Body of pancreas (tissue), 4 donors: ENCODE results near the gene MAPK11. TPM values are rescaled to one million over a fixed set of nuclear protein-coding genes. Genes with fewer than 3 reads are reported as not detected.
A peak's percentile ranks its signal among the peaks of the same experiment; 100 is the strongest.

Experiments used
- ATAC-seq: fragments of 150-250 bp; one replicate; pipeline ENCODE4 v1.9.1; 2016
- DNase-seq, 4 donors: peaks; one replicate each; pipeline ENCODE4 v3.0.0-alpha.2; 2019
- H3K27ac ChIP-seq, 4 donors: fragments of 200-600 bp; sonication (generic); 1 replicate in 3 of 4; 2 replicates in 1 of 4; pipeline versions ENCODE4 v1.5.1 to v1.6.1; 2016 to 2019; ENCODE audit warnings: mild to moderate bottlenecking in 1 of 4, mixed read lengths in 1 of 4, moderate library complexity in 1 of 4
- H3K27me3 ChIP-seq, 2 donors: fragments of 200-600 bp; sonication (generic); one replicate each; pipeline ENCODE4 v1.6.0; 2016; ENCODE audit warnings: mild to moderate bottlenecking in 1 of 2
- H3K36me3 ChIP-seq, 2 donors: fragments of 200-600 bp; sonication (generic); replicated peaks in 1 of 2; 2 replicates each; pipeline ENCODE4 v1.5.1; 2016; ENCODE audit warnings: low read depth in 2 of 2; ENCODE audit not compliant: insufficient read depth in 1 of 2
- H3K4me1 ChIP-seq: fragments of 200-600 bp; sonication (generic); one replicate; pipeline ENCODE4 v1.6.0; 2016
- H3K4me3 ChIP-seq, 2 donors: fragments of 200-600 bp; sonication (generic); 1 replicate in 1 of 2; 2 replicates in 1 of 2; pipeline ENCODE4 v1.5.1; 2016 to 2019
- H3K9me3 ChIP-seq, 3 donors: fragments of 200-600 bp; sonication (generic); 1 replicate in 2 of 3; 2 replicates in 1 of 3; pipeline ENCODE4 v1.5.1; 2016
- POLR2A ChIP-seq, 3 donors: fragments of 450-650 bp; IDR thresholded peaks; one replicate each; pipeline ENCODE4 v1.6.1; 2016; ENCODE audit warnings: antibody characterized with exemption in 3 of 3, mild to moderate bottlenecking in 2 of 3
- WGBS, 2 donors: methylation state at CpG; one replicate each; pipeline ENCODE4 v1.1.5; 2017; 5-methylcytosine and 5-hydroxymethylcytosine counted together
- intact Hi-C: fragments of 100-400 bp; cut with DNase I; formaldehyde crosslinking; loops from one replicate; pipeline ENCODE4 v1.15.1; 2023
- total RNA-seq, 2 donors: library from RNA; depleted of rRNA; stranded (reverse); fragments of >200 nt; gene quantifications; one replicate each; pipeline ENCODE4 v1.1.0, GENCODE V29; 2016
- TF ChIP-seq, protein P1 (sequence below), 7 experiments: fragments of 450-650 bp in 4 of 7; fragments of 200-600 bp in 3 of 7; sonication (generic) in 3 of 7; IDR thresholded peaks; one replicate each; pipeline ENCODE4 v1.5.1; 2016 to 2019; ENCODE audit warnings: antibody characterized with exemption in 7 of 7

Gene MAPK11
- total RNA-seq, 2 donors from 2014 or later, result 3.0 to 3.6 TPM

DNA sequence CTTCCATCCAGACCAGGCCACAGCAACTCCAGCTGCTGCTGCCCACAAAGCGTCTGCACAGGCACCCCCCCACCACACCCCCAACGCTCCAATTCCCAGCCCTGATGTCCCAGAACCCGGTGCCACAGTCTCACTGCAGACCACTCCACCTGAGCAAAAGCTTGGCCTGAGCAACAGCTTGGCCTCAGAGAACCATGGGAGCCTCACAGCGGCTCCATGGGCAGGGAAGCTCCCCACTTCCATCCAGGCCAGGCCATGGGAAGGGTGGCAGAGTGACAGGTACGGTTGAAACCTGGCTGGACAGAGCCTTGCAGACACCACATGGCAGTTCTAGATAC, 24.1 kb upstream of the MAPK11 start:
- H3K27ac ChIP-seq, result peak overlapping the region; percentile 76 to 89 (median 82)
- no peak overlapping the region for H3K4me3 ChIP-seq
- TF ChIP-seq, protein P1, sequence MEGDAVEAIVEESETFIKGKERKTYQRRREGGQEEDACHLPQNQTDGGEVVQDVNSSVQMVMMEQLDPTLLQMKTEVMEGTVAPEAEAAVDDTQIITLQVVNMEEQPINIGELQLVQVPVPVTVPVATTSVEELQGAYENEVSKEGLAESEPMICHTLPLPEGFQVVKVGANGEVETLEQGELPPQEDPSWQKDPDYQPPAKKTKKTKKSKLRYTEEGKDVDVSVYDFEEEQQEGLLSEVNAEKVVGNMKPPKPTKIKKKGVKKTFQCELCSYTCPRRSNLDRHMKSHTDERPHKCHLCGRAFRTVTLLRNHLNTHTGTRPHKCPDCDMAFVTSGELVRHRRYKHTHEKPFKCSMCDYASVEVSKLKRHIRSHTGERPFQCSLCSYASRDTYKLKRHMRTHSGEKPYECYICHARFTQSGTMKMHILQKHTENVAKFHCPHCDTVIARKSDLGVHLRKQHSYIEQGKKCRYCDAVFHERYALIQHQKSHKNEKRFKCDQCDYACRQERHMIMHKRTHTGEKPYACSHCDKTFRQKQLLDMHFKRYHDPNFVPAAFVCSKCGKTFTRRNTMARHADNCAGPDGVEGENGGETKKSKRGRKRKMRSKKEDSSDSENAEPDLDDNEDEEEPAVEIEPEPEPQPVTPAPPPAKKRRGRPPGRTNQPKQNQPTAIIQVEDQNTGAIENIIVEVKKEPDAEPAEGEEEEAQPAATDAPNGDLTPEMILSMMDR (IDR thresholded peaks at IDR 0.05), result no peak
- TF ChIP-seq POLR2A (IDR thresholded peaks at IDR 0.05), result no peak
- no peak for ATAC-seq
- peaks cover 73% of the 10 kb centered on the region for H3K4me1 ChIP-seq
- H3K9me3 ChIP-seq, result no peaks in the 10 kb centered on the region
- DNase-seq, result no peak
- peaks cover 0 to 7% of the 10 kb centered on the region in 2 donors for H3K36me3 ChIP-seq
- WGBS, 2 donors, result 51% methylated on average over 5 of the region's 5 CpGs; no CpG with 5 or more reads in 1 of the 2 donors
- no peaks in the 10 kb centered on the region for H3K27me3 ChIP-seq
- intact Hi-C loops, result no loop called here

DNA sequence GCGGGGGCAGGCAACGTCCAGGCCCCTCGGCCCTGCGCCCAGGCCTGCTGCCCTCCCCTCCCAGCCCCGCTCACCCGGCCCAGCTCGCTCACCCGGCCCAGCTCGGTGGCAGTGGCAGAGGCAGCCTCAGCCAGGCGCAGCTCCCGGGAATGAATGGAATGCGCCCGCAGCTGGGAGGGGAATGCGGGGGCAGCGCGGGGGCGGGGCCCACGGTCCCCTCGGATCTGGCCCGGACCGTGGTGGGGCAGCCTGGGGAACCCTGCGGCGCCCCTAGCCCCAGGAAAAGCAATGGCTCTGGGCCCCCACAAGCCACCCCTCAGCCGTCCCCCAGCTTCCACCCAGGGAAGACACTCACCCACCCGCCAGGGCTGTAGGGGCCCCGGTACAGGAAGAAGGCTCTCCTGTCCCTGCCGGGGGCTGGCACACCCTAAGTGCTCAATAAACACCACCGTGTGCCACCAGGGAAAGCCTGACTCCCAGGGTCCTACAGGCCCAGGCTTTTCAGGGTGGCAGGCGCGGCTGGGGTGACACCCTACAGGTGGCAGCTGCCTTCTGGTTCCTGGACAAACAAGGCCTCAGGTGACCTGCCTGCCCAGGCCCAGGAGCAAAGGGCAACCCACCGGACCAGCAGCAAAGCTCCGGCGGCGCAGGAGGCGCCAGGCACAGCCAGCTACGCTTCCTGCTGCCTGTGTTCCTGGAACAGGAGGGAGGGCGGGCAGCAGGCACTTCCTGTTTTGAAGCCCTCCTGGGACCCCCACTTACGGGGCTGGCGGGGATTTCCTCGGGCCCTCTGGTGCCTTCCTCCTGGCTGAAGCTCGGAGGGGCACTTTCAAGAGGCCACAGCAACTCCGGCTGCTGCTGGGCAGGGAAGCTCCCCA, 23.5 kb upstream of the MAPK11 start:
- peaks cover 4 to 10% of the 10 kb centered on the region in 2 donors for H3K36me3 ChIP-seq
- 16 to 70% methylated on average over 2 to 42 of the region's 42 CpGs for WGBS, 2 donors
- peak in 2 of 3 donors; percentile 37 to 40 for TF ChIP-seq POLR2A (IDR thresholded peaks at IDR 0.05)
- TF ChIP-seq, protein P1 (IDR thresholded peaks at IDR 0.05), result peak in 2 of 7 experiments; percentile 5 to 9
- H3K9me3 ChIP-seq, result no peaks in the 10 kb centered on the region
- DNase-seq, result peak; percentile 60 to 82 (median 76)
- peak overlapping the region; percentile 76 to 89 (median 82) for H3K27ac ChIP-seq
- H3K4me3 ChIP-seq, result no peak overlapping the region
- no peaks in the 10 kb centered on the region for H3K27me3 ChIP-seq
- ATAC-seq, result peak; percentile 80
- H3K4me1 ChIP-seq, result peaks cover 70% of the 10 kb centered on the region
- intact Hi-C loops, result no loop called here

DNA sequence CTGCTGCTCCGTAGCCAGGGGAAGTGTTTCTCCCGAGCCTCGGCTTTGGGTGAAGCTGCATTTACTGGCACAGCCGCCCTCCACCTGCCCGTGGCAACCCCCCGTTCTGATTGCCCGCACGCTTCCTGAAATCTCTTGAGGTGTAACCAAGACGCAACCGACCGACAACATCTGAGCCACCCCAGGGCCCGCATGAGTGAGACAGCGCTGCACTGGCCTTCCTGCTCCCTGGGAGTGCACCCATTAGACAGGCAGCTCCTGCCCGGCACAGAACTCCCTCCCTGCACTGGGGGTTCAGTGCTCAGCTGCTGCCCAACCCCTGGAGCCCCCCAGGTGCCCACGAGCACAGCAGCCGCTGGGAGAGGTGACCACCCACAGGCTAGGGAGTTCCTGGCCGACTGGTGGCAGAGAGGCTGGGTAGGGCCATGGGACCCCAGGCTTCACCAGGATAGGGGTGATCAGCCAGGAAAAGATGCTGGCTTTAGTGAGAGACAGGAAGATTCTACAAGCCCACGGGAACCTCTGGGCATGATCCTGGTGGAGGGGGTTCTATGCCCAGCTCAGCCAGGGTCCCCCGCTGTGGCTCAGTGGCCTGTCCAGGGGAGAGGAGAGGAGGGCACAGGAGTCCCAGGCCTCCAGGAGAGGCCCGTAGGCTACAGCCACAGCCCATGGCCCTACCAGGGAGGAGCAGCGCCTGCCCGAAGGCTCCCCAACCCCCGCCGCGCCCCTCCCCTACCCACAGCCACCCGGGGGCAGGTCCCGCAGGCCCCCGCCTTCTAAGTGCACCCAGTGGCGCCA, 22.7 kb upstream of the MAPK11 start:
- TF ChIP-seq POLR2A (IDR thresholded peaks at IDR 0.05), result no peak
- TF ChIP-seq, protein P1 (IDR thresholded peaks at IDR 0.05), result no peak
- Histone ChIP-seq H3K36me3 (peaks cover 5 to 15% of the 10 kb centered on the region in 2 donors), H3K9me3 (no peaks in the 10 kb centered on the region), H3K27me3 (no peaks in the 10 kb centered on the region), H3K4me1 (peaks cover 61% of the 10 kb centered on the region), H3K4me3 (no peak overlapping the region), H3K27ac (peak overlapping the region; percentile 36 to 89 (median 82))
- DNase-seq, result no peak
- intact Hi-C loops, result no loop called here
- WGBS, 2 donors, result 41 to 77% methylated on average over 13 to 26 of the region's 29 CpGs
- no peak for ATAC-seq

DNA sequence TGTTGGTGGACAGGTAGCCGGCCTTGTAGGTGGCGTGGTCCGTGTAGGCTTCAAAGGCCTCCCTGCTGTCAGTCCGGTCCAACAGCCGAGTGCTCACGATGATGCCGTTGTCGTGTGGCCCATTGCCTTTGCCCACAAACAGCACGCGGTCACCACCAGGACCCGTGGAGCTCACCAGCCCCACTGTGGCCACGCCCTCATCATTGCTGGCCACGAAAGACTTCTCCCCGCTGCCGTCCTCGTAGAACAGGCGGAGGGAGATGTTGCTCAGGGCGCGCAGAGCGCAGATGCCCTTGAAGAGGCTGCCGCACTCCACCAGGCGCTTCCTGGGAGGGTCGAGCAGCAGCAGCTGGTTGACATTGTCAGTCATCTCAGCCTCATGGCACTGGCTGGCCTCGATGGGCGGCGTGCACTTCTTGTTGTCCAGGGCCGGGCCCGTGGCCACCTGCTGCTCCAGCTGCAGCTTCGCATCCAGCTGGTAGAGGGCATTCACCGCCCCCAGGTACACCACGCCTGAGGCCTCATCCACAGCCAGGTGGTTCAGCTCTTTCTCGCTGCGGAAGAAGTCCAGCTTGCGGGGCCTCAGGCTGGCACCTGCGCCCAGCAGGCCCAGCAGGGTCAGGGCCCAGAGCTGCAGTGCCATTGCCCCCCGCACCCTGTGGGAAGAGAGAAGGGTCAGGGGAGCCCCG, 19.9 kb upstream of the MAPK11 start:
- TF ChIP-seq POLR2A (IDR thresholded peaks at IDR 0.05), result no peak
- TF ChIP-seq, protein P1 (IDR thresholded peaks at IDR 0.05), result no peak
- no peak overlapping the region for H3K4me3 ChIP-seq
- H3K27ac ChIP-seq, result no peak overlapping the region
- intact Hi-C loops, result no loop called here
- peaks cover 50% of the 10 kb centered on the region for H3K4me1 ChIP-seq
- no peaks in the 10 kb centered on the region for H3K9me3 ChIP-seq
- H3K27me3 ChIP-seq, result no peaks in the 10 kb centered on the region
- WGBS, 2 donors, result 87 to 89% methylated on average over 18 to 26 of the region's 37 CpGs
- peaks cover 11 to 26% of the 10 kb centered on the region in 2 donors for H3K36me3 ChIP-seq
- DNase-seq (no peak), ATAC-seq (no peak)
